AG04450 (cell line): ENCODE data around the gene TMEM214. TPM values are rescaled to one million over a fixed set of nuclear protein-coding genes. Genes with fewer than 3 reads are reported as not detected.

Experiments used
- CTCF ChIA-PET: fragments of 300-600, 350-600 bp; formaldehyde crosslinking; extraction: SDS; loops from one replicate; lab custom pipeline; 2022; ENCODE audit warnings: antibody characterized with exemption, inconsistent platforms; lab: Charles Lee
- POLR2A ChIA-PET: fragments of 350-600 bp; formaldehyde crosslinking; extraction: SDS; loops from one replicate; lab custom pipeline; 2021; ENCODE audit warnings: antibody characterized with exemption, inconsistent platforms; lab: Yijun Ruan, JAX
- DNase-seq: peaks from one replicate; pipeline ENCODE4 v3.0.0-alpha.2; 2011; ENCODE audit warnings: low read depth, low spot score
- H3K27ac ChIP-seq: one replicate; pipeline ENCODE4 v1.5.1; 2012; ENCODE audit warnings: low read depth, low read length, control low read depth
- H3K27me3 ChIP-seq: one replicate; pipeline ENCODE4 v1.6.0; 2012; ENCODE audit warnings: low read length; ENCODE audit not compliant: control insufficient read depth, insufficient read depth
- H3K4me3 ChIP-seq: 2 replicates; pipeline ENCODE4 v1.5.1; 2011; ENCODE audit warnings: mild to moderate bottlenecking, low read depth, low read length, control low read depth
- H3K9me3 ChIP-seq: 2 replicates; pipeline ENCODE4 v1.5.1; 2012; ENCODE audit warnings: low read length; ENCODE audit not compliant: control insufficient read depth, insufficient read depth
- polyA plus RNA-seq: library from polyadenylated mRNA; depleted of rRNA; stranded (reverse); fragments of >200 nt; gene quantifications from 2 replicates; pipeline ENCODE4 v1.2.3, GENCODE V29; 2011
- TF ChIP-seq, protein P1 (sequence below): IDR thresholded peaks from 2 replicates; pipeline ENCODE4 v1.5.1; 2011; ENCODE audit warnings: low read depth, low read length, control low read depth, inconsistent platforms

The TMEM214 gene
- polyA plus RNA-seq, 1 experiment = 121 TPM

DNA sequence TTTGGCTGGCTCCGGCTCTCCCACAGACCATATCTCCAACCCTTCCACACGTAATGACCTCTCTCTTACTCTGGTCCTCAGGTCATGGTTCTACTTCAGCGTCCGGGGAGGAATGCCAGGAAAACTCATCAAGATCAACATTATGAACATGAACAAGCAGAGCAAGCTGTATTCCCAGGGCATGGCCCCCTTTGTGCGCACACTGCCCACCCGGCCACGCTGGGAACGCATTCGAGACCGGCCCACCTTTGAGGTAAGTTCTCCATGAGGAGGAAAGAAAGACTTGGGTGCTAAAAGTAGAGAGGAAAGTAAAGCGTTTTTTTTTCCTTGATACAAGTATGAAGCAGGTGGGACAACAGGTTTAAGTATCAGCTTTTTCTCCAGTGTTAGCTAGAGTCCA lies 20.6 kb downstream of the TMEM214 start:
- DNase-seq = no peak
- Histone ChIP-seq H3K27me3 (no peaks in the 10 kb centered on the region), H3K27ac (no peak overlapping the region), H3K4me3 (no peak overlapping the region), H3K9me3 (no peaks in the 10 kb centered on the region; the same call in 1 of the 2 replicates)
- ChIA-PET CTCF (interaction anchor here (1.6 kb wide), 1 partner anchor 20 kb away, joined by 4 read pairs; no protein-coding TSS in a partner anchor), POLR2A (interaction anchor here (1.5 to 7.6 kb wide), 4 partner anchors 10 to 31 kb away, joined by 4 to 53 read pairs (median 24); partner anchors contain the start of genes EMILIN1, KHK and OST4)
- TF ChIP-seq, protein P1, sequence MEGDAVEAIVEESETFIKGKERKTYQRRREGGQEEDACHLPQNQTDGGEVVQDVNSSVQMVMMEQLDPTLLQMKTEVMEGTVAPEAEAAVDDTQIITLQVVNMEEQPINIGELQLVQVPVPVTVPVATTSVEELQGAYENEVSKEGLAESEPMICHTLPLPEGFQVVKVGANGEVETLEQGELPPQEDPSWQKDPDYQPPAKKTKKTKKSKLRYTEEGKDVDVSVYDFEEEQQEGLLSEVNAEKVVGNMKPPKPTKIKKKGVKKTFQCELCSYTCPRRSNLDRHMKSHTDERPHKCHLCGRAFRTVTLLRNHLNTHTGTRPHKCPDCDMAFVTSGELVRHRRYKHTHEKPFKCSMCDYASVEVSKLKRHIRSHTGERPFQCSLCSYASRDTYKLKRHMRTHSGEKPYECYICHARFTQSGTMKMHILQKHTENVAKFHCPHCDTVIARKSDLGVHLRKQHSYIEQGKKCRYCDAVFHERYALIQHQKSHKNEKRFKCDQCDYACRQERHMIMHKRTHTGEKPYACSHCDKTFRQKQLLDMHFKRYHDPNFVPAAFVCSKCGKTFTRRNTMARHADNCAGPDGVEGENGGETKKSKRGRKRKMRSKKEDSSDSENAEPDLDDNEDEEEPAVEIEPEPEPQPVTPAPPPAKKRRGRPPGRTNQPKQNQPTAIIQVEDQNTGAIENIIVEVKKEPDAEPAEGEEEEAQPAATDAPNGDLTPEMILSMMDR = no peak

DNA sequence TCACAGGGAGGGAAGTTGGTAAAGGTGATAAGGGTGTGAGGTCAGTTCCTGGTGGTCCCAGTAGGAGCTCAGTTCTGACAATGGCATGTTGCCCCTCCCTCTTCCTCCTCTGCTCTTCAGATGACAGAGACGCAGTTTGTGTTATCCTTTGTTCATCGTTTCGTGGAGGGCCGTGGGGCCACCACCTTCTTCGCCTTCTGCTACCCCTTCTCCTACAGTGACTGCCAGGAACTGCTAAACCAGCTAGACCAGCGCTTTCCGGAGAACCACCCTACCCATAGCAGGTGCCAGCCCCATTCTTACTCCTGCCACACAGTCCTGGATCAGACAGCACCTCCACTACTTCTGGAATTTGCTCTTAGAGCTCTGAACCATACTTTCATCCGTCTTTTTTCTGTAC lies 21.0 kb downstream of the TMEM214 start:
- no peak for DNase-seq
- Histone ChIP-seq H3K9me3 (no peaks in the 10 kb centered on the region; the same call in 1 of the 2 replicates), H3K27ac (no peak overlapping the region), H3K27me3 (no peaks in the 10 kb centered on the region), H3K4me3 (no peak overlapping the region)
- CTCF ChIA-PET = interaction anchor here (1.0 to 1.6 kb wide), 3 partner anchors 19 to 207 kb away, joined by 3 to 4 read pairs (median 4); no protein-coding TSS in a partner anchor
- POLR2A ChIA-PET = interaction anchor here (0.6 to 7.6 kb wide), 5 partner anchors 18 to 255 kb away, joined by 3 to 53 read pairs (median 5); partner anchors contain the start of genes EMILIN1, KHK and OST4
- TF ChIP-seq, protein P1 = no peak

DNA sequence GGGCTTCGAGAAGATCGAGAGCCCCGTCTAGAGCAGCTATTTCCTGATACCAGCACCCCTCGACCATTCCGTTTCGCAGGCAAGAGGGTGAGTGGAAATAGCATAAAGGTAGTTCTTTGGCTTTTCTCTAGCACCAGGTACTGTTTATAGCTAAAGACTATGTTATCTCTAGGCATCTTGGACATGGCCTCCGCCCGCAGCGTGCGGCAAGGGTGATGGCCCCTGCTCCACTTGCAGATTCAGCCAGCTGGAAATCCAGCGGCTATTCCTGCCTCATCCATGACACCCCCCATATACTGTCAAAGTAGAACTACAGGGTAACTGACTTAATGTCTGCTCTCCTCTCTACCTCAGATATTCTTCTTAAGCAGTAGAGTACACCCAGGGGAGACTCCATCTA lies 22.0 kb downstream of the TMEM214 start:
- TF ChIP-seq, protein P1 = no peak
- H3K9me3 ChIP-seq = no peaks in the 10 kb centered on the region; the same call in 1 of the 2 replicates
- H3K4me3 ChIP-seq = no peak overlapping the region
- POLR2A ChIA-PET = interaction anchor here (0.6 to 7.6 kb wide), 3 partner anchors 8 to 30 kb away, joined by 4 to 53 read pairs (median 4); partner anchors contain the start of gene KHK
- CTCF ChIA-PET = interaction anchor here (0.7 to 1.4 kb wide), 3 partner anchors 13 to 208 kb away, joined by 3 to 4 read pairs (median 3); no protein-coding TSS in a partner anchor
- DNase-seq = no peak
- H3K27me3 ChIP-seq = no peaks in the 10 kb centered on the region
- no peak overlapping the region for H3K27ac ChIP-seq

DNA sequence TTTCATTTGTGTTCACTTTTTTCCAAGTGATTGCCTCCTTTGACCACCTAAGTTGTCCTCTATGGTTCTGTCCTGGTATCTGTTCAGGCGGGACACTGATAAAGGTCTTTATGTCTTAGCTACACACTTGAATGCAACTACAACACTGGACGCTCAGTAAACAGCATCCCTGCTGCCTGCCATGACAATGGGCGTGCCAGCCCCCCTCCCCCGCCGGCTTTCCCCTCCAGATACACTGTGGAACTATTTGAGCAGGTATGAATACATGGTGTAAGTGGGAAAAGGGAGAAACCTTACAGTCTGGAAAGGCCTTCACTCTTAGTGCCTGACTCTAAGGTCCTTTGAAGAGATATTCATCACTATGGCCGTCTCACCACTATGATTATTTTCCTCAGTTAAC lies 24.4 kb downstream of the TMEM214 start:
- ChIA-PET POLR2A (interaction anchor here (2.2 kb wide), 1 partner anchor 24 kb away, joined by 6 read pairs; no protein-coding TSS in a partner anchor), CTCF (interaction anchor here (1.2 kb wide), 1 partner anchor 24 kb away, joined by 3 read pairs; no protein-coding TSS in a partner anchor)
- no peak for DNase-seq
- H3K27ac ChIP-seq = no peak overlapping the region
- TF ChIP-seq, protein P1 = no peak
- no peak overlapping the region for H3K4me3 ChIP-seq
- H3K9me3 ChIP-seq = no peaks in the 10 kb centered on the region
- no peaks in the 10 kb centered on the region for H3K27me3 ChIP-seq

DNA sequence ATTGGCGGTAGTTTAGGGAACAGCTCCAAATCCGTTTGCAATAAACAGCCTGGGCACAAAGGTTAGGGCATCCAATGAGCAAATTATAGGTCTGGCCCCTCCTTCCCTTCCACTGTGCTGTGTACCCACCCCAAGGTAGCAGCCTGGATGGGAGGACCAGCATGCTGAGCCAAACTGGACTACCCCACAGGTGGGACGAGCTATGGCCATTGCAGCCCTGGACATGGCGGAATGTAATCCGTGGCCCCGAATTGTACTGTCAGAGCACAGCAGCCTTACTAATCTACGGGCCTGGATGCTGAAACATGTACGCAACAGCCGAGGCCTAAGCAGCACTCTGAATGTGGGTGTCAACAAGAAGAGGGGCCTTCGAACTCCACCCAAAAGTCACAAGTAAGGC lies 25.4 kb downstream of the TMEM214 start:
- no peak overlapping the region for H3K27ac ChIP-seq
- TF ChIP-seq, protein P1 = no peak
- ChIA-PET CTCF (no interaction called here), POLR2A (interaction anchor here (0.9 to 3.0 kb wide), 5 partner anchors 8 to 222 kb away, joined by 4 to 10 read pairs (median 4); partner anchors contain the start of gene OST4)
- DNase-seq = no peak
- no peak overlapping the region for H3K4me3 ChIP-seq
- H3K9me3 ChIP-seq = no peaks in the 10 kb centered on the region
- H3K27me3 ChIP-seq = no peaks in the 10 kb centered on the region
